SK-N-SH (cell line): ENCODE measurements around the gene SNRK. TPM values are rescaled to one million over a fixed set of nuclear protein-coding genes. Genes with fewer than 3 reads are reported as not detected.

Experiments used
- CTCF ChIA-PET: fragments of 300-600, 350-600 bp; formaldehyde crosslinking; extraction: SDS; loops from one replicate; lab custom pipeline; 2021; lab: Yijun Ruan, JAX
- POLR2A ChIA-PET: fragments of 350-600 bp; sonication (Branson Sonifier 250); formaldehyde crosslinking; extraction: SDS; loops from one replicate; lab custom pipeline; 2020; ENCODE audit warnings: antibody characterized with exemption, inconsistent platforms; lab: Yijun Ruan, JAX
- DNase-seq: peaks from one replicate; pipeline ENCODE4 v3.0.0; 2012
- H2AFZ ChIP-seq: fragments of 200-600 bp; sonication (generic); 2 replicates; pipeline ENCODE4 v1.8.1; 2016; ENCODE audit warnings: antibody characterized with exemption, mild to moderate bottlenecking, low read depth
- H3F3A ChIP-seq: fragments of 200-600 bp; sonication (generic); replicated peaks from 2 replicates; pipeline ENCODE3; 2016; ENCODE audit warnings: antibody characterized with exemption, mild to moderate bottlenecking; ENCODE audit not compliant: insufficient read depth
- H3K27ac ChIP-seq, 2 experiments: fragments of 200-500 bp in 1 of 2; fragments of 200-600 bp in 1 of 2; sonication (Bioruptor generic) in 1 of 2; sonication (generic), shearing (Covaris generic) in 1 of 2; 2 replicates each; pipeline versions ENCODE4 v1.5.1 to v1.6.1; 2014 to 2016; ENCODE audit warnings: low read depth in 2 of 2, inconsistent platforms in 1 of 2, low read length in 1 of 2, mild to moderate bottlenecking in 1 of 2, mixed read lengths in 1 of 2
- H3K27me3 ChIP-seq: fragments of 200-600 bp; sonication (generic), shearing (Covaris generic); 2 replicates; pipeline ENCODE4 v1.6.1; 2016; ENCODE audit warnings: mixed run types; ENCODE audit not compliant: insufficient read depth
- H3K36me3 ChIP-seq, 2 experiments: fragments of 200-500 bp in 1 of 2; fragments of 200-600 bp in 1 of 2; sonication (Bioruptor generic) in 1 of 2; sonication (generic) in 1 of 2; replicated peaks in 1 of 2; 2 replicates each; pipeline versions ENCODE3 to v1.5.1; 2014 to 2016; ENCODE audit warnings: low read length in 1 of 2, mild to moderate bottlenecking in 1 of 2; ENCODE audit not compliant: insufficient read depth in 2 of 2, control insufficient read depth in 1 of 2
- H3K4me1 ChIP-seq, 2 experiments: fragments of 200-500 bp in 1 of 2; fragments of 200-600 bp in 1 of 2; sonication (Bioruptor generic) in 1 of 2; sonication (generic), shearing (Covaris generic) in 1 of 2; 2 replicates each; pipeline versions ENCODE4 v1.5.1 to v1.6.1; 2014 to 2016; ENCODE audit warnings: low read depth in 1 of 2, low read length in 1 of 2, mixed run types in 1 of 2; ENCODE audit not compliant: insufficient read depth in 2 of 2, control insufficient read depth in 1 of 2
- H3K4me2 ChIP-seq: fragments of 200-600 bp; sonication (generic), shearing (Covaris generic); 2 replicates; pipeline ENCODE4 v1.6.1; 2017; ENCODE audit warnings: mixed run types
- H3K4me3 ChIP-seq, 2 experiments: fragments of 200-500 bp in 1 of 2; fragments of 200-600 bp in 1 of 2; sonication (Bioruptor generic) in 1 of 2; sonication (generic), shearing (Covaris generic) in 1 of 2; 2 replicates each; pipeline versions ENCODE4 v1.5.1 to v1.8.1; 2014 to 2016; ENCODE audit warnings: low read depth in 2 of 2, inconsistent platforms in 1 of 2, low read length in 1 of 2, mild to moderate bottlenecking in 1 of 2, mixed read lengths in 1 of 2, moderate library complexity in 1 of 2
- H3K79me2 ChIP-seq: fragments of 200-600 bp; sonication (generic); 2 replicates; pipeline ENCODE4 v1.8.1; 2017; ENCODE audit warnings: mild to moderate bottlenecking; ENCODE audit not compliant: insufficient read depth
- H3K9ac ChIP-seq: fragments of 200-600 bp; sonication (generic); 2 replicates; pipeline ENCODE4 v1.6.1; 2017; ENCODE audit warnings: mixed run types
- H3K9me2 ChIP-seq: fragments of 200-600 bp; sonication (generic); 2 replicates; pipeline ENCODE4 v1.6.1; 2017; ENCODE audit warnings: mixed run types
- H3K9me3 ChIP-seq: fragments of 200-600 bp; sonication (generic); 2 replicates; pipeline ENCODE4 v1.6.1; 2017; ENCODE audit warnings: mixed run types, mild to moderate bottlenecking, moderate library complexity
- H4K20me1 ChIP-seq: fragments of 200-600 bp; sonication (generic); 2 replicates; pipeline ENCODE4 v1.6.1; 2017; ENCODE audit warnings: mild to moderate bottlenecking, mixed run types; ENCODE audit not compliant: insufficient read depth
- CHD2 ChIP-seq: fragments of 150-350 bp; IDR thresholded peaks from 2 replicates; pipeline ENCODE4 v1.6.1; 2018; ENCODE audit warnings: low read length; ENCODE audit not compliant: partially characterized antibody
- ELF1 ChIP-seq: IDR thresholded peaks from 2 replicates; pipeline ENCODE4 v1.4.0; 2012
- FOXJ3 ChIP-seq: sonication (generic); formaldehyde crosslinking; IDR thresholded peaks from 2 replicates; pipeline ENCODE4 v1.5.1; 2020; ENCODE audit warnings: mild to moderate bottlenecking, missing genetic modification reagents
- FOXM1 ChIP-seq: IDR thresholded peaks from 2 replicates; pipeline ENCODE4 v1.4.0; 2012; ENCODE audit warnings: low read depth, mild to moderate bottlenecking
- GATA2 ChIP-seq: sonication (generic); formaldehyde crosslinking; IDR thresholded peaks from 2 replicates; pipeline ENCODE4 v1.5.0; 2020; ENCODE audit warnings: mild to moderate bottlenecking, missing genetic modification reagents
- MEF2A ChIP-seq: IDR thresholded peaks from 2 replicates; pipeline ENCODE4 v1.4.0; 2012; ENCODE audit warnings: low read depth, borderline replicate concordance
- MXI1 ChIP-seq: IDR thresholded peaks from 2 replicates; pipeline ENCODE4 v1.6.1; 2012; ENCODE audit warnings: mild to moderate bottlenecking, low read depth, low read length, improper control_type of control experiment
- RFX5 ChIP-seq: IDR thresholded peaks from 2 replicates; pipeline ENCODE4 v1.6.1; 2012; ENCODE audit warnings: mild to moderate bottlenecking, improper control_type of control experiment, low read length
- SMC3 ChIP-seq: IDR thresholded peaks from 2 replicates; pipeline ENCODE4 v1.6.1; 2012; ENCODE audit warnings: low read depth, low read length, improper control_type of control experiment
- TAF1 ChIP-seq: IDR thresholded peaks from 2 replicates; pipeline ENCODE4 v1.6.1; 2012; ENCODE audit warnings: low read depth, mild to moderate bottlenecking, low read length, moderate library complexity, borderline replicate concordance
- TCF12 ChIP-seq: IDR thresholded peaks from 2 replicates; pipeline ENCODE4 v1.4.0; 2012
- TEAD4 ChIP-seq: IDR thresholded peaks from 2 replicates; pipeline ENCODE4 v1.4.0; 2012; ENCODE audit warnings: mild to moderate bottlenecking, borderline replicate concordance; ENCODE audit not compliant: insufficient read depth
- WGBS: methylation state at CpG from one replicate; pipeline ENCODE4 v1.1.6; 2017; ENCODE audit warnings: low lambda C conversion rate; 5-methylcytosine and 5-hydroxymethylcytosine counted together
- polyA plus RNA-seq, 3 experiments: library from polyadenylated mRNA; depleted of rRNA; stranded (reverse); fragments of >200 nt; gene quantifications; 2 replicates each; pipeline ENCODE4 v1.2.3, GENCODE V29; 2012
- TF ChIP-seq, protein P1 (sequence below): IDR thresholded peaks from 2 replicates; pipeline ENCODE4 v1.6.1; 2012; ENCODE audit warnings: mild to moderate bottlenecking, low read depth, low read length, moderate library complexity
- TF ChIP-seq, protein P2 (sequence below): IDR thresholded peaks from 2 replicates; pipeline ENCODE4 v1.4.0; 2012; ENCODE audit warnings: low read depth, borderline replicate concordance
- TF ChIP-seq, protein P3 (sequence below): fragments of 150-350 bp; IDR thresholded peaks from 2 replicates; pipeline ENCODE4 v1.6.1; 2016; ENCODE audit warnings: mild to moderate bottlenecking, low read depth, low read length

Gene SNRK
- polyA plus RNA-seq, 1 of the 3 experiments (the other 2 are of a cell fraction) = 3.6 TPM

DNA sequence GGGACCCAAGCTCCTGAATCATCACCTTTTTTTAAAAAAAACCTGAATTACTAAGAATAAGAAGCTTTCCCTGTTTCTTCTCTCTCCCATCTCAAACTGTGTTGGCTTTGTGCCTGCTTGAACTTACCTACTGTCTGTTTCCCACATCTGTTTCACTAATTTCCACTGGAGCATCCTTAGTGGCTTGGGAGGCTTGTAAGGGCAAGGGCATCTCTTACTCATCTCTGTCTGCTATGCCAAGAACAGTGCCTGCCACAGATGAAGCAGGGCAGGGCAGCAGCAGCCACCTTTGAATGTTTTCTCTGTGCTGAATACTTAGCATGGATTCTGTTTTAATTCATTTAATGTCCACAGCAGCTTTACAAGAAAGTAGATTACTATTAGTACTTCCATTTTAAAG, 42.3 kb downstream of the SNRK start:
- H4K20me1 ChIP-seq = no peaks in the 10 kb centered on the region
- peaks cover 28% of the 10 kb centered on the region for H3K79me2 ChIP-seq

DNA sequence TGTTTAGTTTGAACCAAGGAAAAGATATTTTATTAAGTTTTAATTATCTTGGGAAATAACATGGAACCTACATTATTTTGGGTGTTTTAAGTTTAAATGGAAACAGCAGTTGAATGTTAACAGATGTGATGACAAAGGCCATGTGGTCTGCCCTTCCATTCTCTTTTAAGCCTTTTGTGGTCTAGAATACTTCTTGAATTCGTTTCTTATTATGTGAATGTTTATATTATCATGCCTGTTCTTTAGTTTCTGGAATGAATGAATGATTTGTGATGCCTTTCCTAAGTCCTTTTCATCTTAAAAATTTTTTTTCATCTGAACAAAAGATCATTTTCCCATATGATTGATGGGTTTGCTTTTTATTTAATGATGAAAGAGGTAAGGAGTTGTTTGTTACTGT, 44.6 kb downstream of the SNRK start:
- Histone ChIP-seq H3K4me1 (no peaks in the 10 kb centered on the region; a peak in 2 of 4 replicates), H3K9me2 (no peaks in the 10 kb centered on the region), H3K79me2 (peaks cover 24% of the 10 kb centered on the region), H3K27ac (no peak overlapping the region), H2AFZ (no peak overlapping the region), H3K4me2 (no peak overlapping the region), H3K9me3 (peaks cover 9% of the 10 kb centered on the region; the same call in 1 of the 2 replicates), H4K20me1 (no peaks in the 10 kb centered on the region), H3K4me3 (no peak overlapping the region), H3K9ac (no peak overlapping the region), H3K27me3 (no peaks in the 10 kb centered on the region), H3K36me3 (peaks cover 6 to 27% of the 10 kb centered on the region in 2 experiments), H3F3A (no peaks in the 10 kb centered on the region)
- TF ChIP-seq FOXJ3 (CRISPR knock-in tag) (no peak), MEF2A (no peak), CHD2 (no peak)
- TF ChIP-seq, protein P1, sequence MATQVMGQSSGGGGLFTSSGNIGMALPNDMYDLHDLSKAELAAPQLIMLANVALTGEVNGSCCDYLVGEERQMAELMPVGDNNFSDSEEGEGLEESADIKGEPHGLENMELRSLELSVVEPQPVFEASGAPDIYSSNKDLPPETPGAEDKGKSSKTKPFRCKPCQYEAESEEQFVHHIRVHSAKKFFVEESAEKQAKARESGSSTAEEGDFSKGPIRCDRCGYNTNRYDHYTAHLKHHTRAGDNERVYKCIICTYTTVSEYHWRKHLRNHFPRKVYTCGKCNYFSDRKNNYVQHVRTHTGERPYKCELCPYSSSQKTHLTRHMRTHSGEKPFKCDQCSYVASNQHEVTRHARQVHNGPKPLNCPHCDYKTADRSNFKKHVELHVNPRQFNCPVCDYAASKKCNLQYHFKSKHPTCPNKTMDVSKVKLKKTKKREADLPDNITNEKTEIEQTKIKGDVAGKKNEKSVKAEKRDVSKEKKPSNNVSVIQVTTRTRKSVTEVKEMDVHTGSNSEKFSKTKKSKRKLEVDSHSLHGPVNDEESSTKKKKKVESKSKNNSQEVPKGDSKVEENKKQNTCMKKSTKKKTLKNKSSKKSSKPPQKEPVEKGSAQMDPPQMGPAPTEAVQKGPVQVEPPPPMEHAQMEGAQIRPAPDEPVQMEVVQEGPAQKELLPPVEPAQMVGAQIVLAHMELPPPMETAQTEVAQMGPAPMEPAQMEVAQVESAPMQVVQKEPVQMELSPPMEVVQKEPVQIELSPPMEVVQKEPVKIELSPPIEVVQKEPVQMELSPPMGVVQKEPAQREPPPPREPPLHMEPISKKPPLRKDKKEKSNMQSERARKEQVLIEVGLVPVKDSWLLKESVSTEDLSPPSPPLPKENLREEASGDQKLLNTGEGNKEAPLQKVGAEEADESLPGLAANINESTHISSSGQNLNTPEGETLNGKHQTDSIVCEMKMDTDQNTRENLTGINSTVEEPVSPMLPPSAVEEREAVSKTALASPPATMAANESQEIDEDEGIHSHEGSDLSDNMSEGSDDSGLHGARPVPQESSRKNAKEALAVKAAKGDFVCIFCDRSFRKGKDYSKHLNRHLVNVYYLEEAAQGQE = no peak
- DNase-seq = no peak
- WGBS = 61% methylated on average over 1 of the region's 1 CpG
- CTCF ChIA-PET = no interaction called here
- POLR2A ChIA-PET = no interaction called here

More for the DNA sequence above, 42.3 kb downstream of the SNRK start:
- Histone ChIP-seq H3K4me3 (no peak overlapping the region), H3K36me3 (peaks cover 3 to 7% of the 10 kb centered on the region in 2 experiments), H3K9me3 (no peaks in the 10 kb centered on the region), H3K4me1 (no peaks in the 10 kb centered on the region; a peak in 2 of 4 replicates), H3K9ac (no peak overlapping the region), H3F3A (no peaks in the 10 kb centered on the region), H3K27me3 (no peaks in the 10 kb centered on the region), H3K4me2 (no peak overlapping the region), H2AFZ (no peak overlapping the region), H3K9me2 (no peaks in the 10 kb centered on the region), H3K27ac (no peak overlapping the region)
- ChIA-PET CTCF (interaction anchor here (1.0 to 1.6 kb wide), 3 partner anchors 9 to 367 kb away, joined by 3 to 6 read pairs (median 4); no protein-coding TSS in a partner anchor), POLR2A (no interaction called here)
- no peak for DNase-seq
- no peak for TF ChIP-seq ELF1
- TF ChIP-seq SMC3 = no peak
- no peak for TF ChIP-seq FOXJ3 (CRISPR knock-in tag)
- TF ChIP-seq, protein P2, sequence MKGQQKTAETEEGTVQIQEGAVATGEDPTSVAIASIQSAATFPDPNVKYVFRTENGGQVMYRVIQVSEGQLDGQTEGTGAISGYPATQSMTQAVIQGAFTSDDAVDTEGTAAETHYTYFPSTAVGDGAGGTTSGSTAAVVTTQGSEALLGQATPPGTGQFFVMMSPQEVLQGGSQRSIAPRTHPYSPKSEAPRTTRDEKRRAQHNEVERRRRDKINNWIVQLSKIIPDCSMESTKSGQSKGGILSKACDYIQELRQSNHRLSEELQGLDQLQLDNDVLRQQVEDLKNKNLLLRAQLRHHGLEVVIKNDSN = no peak
- TF ChIP-seq, protein P3, sequence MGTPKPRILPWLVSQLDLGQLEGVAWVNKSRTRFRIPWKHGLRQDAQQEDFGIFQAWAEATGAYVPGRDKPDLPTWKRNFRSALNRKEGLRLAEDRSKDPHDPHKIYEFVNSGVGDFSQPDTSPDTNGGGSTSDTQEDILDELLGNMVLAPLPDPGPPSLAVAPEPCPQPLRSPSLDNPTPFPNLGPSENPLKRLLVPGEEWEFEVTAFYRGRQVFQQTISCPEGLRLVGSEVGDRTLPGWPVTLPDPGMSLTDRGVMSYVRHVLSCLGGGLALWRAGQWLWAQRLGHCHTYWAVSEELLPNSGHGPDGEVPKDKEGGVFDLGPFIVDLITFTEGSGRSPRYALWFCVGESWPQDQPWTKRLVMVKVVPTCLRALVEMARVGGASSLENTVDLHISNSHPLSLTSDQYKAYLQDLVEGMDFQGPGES = no peak
- no peak for TF ChIP-seq TCF12
- TF ChIP-seq TAF1 = no peak
- no peak for TF ChIP-seq RFX5
- no peak for TF ChIP-seq FOXM1
- no peak for TF ChIP-seq GATA2 (CRISPR knock-in tag)
- no peak for TF ChIP-seq TEAD4
- TF ChIP-seq MXI1 = no peak
